Subcutaneous adipose tissue (tissue), 4 donors: ENCODE data around the gene TMEM250. TPM values are rescaled to one million over a fixed set of nuclear protein-coding genes. Genes with fewer than 3 reads are reported as not detected.

Experiments used
- CTCF ChIP-seq: fragments of 450-650 bp; IDR thresholded peaks from one replicate; pipeline ENCODE4 v1.5.1; 2016; ENCODE audit warnings: low read depth, mild to moderate bottlenecking, control low read depth, antibody characterized with exemption, moderate library complexity
- total RNA-seq, 4 donors: library from RNA; depleted of rRNA; stranded (reverse); fragments of >200 nt; gene quantifications; one replicate each; pipeline ENCODE4 v1.1.0, GENCODE V29; 2016

The TMEM250 gene
- total RNA-seq, 4 donors from 2014 or later = 11.3 to 47.8 (median 19.6) TPM

- no peak for TF ChIP-seq CTCF
Measured at GRCh38 chr9:136135326-136136126, 16.9 kb upstream of the TMEM250 start.

DNA sequence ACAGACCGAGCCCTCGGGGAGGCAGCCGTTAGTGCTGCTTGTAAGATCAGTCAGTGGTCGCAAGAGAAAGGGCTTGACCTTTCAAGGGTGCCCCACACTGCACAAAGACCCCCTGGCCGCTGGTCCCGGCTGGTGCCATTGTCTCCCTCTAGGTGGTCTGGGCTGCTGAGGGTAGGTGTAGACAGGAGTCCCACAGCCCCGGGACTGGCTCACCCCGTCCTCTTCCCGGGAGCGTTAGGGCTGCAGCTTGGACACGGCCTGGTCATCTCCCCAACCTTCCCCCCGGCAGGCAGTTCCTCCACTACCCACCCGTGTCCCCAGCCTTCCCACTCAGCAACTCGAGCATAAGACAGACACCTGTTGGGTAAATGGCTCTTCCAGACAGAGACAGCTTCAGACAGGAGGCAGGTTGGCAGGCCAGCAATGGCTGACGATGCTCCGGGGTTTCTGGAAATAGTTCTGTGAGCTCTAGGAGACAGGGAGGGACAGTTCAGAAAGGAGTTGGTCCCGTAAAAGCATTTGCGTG is 15.3 kb upstream of the TMEM250 start:
- no peak for TF ChIP-seq CTCF

DNA sequence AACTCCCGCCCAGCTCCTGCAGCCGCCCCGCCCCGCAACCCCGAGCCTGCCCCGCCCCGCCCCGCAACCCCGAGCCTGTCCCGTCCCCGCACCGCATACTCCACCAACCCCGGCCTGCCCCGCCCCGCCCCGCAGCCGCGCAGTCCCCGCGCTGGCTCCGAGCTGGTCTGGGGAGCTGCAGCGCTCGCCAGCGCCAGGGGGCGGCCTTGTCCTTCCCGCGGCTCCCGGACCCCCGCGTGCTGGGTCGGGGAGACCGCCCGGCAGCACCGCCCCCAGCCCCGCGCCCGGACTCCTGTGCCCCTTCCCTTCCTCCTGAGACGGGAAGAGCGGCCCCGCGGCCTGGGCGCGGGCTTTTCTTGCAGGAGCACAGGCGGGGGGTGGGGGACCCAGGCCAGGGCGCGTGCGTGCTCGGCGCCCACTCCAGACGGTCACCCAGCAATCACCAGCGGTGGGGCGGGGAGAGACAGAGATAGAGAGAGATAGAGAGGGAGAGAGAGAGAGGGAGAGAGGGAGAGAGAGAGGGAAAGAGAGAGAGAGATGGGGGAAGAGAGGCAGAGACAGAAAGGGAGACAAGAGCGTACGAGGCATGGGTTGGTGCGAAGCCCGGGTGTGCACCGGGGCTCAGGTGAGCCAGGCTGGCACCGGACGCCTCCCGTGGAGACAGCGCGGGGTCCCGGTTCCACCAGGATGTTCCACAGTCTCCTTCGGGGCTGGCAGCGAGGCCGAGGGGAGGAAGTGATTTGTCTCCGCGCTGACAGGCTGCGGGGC is 14.7 kb upstream of the TMEM250 start:
- no peak for TF ChIP-seq CTCF

GRCh38 chr9:136132512-136133050 is 13.9 kb upstream of the TMEM250 start:
- TF ChIP-seq CTCF = no peak

- no peak for TF ChIP-seq CTCF
Measured at GRCh38 chr9:136131629-136132511, 13.2 kb upstream of the TMEM250 start.

DNA sequence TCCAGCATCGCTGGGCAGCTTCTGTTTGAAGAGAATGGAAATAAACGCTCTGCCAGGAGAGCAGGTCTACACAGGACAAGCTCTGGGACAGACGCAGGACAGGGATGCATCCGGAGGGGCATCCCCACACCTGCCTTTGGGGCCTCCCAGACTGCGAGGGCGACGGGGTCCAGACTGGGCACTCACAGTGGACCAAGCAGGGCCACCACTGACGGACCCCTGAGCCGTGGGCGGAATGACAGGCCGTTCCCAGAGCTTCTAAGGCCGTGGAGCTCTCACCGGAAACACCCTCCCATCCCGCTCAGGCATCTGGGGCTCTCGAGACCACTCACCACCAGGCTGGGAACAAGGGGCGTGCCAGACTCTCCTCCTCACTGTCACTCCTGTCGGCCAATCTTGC is 10.5 kb upstream of the TMEM250 start:
- no peak for TF ChIP-seq CTCF
